ENCODE measurements around the gene TRIM58. TPM values are rescaled to one million over a fixed set of nuclear protein-coding genes. Genes with fewer than 3 reads are reported as not detected.

Gene TRIM58, protein sequence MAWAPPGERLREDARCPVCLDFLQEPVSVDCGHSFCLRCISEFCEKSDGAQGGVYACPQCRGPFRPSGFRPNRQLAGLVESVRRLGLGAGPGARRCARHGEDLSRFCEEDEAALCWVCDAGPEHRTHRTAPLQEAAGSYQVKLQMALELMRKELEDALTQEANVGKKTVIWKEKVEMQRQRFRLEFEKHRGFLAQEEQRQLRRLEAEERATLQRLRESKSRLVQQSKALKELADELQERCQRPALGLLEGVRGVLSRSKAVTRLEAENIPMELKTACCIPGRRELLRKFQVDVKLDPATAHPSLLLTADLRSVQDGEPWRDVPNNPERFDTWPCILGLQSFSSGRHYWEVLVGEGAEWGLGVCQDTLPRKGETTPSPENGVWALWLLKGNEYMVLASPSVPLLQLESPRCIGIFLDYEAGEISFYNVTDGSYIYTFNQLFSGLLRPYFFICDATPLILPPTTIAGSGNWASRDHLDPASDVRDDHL
- under 0.01 TPM in 1 of 2 replicates, not detected in the other for total RNA-seq

DNA sequence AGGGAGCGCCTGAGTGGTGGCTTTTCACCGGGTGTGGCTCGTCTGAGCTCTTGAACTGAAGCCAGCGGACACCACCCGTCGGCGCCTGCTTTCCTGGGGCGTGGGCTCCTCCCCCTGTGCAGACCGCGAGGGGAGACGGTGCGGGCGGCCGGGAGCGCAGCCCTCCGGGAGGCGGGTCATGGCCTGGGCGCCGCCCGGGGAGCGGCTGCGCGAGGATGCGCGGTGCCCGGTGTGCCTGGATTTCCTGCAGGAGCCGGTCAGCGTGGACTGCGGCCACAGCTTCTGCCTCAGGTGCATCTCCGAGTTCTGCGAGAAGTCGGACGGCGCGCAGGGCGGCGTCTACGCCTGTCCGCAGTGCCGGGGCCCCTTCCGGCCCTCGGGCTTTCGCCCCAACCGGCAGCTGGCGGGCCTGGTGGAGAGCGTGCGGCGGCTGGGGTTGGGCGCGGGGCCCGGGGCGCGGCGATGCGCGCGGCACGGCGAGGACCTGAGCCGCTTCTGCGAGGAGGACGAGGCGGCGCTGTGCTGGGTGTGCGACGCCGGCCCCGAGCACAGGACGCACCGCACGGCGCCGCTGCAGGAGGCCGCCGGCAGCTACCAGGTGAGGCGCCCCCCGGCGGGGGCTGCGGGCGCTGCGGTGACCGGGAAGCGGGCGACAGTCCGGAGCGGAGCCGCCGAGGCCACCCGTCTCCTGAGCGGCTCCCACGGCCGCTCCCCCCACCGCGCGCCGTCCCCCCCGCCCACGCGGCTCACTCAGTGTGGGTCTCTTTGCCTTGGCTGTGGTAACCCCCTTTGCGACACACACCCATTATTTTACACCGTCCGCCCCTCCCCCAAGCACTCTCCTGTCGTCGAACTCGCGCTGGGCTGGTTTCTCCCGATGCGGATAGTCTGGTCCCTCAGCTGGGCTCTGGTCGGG lies at the start of gene TRIM58:
TSS of gene TRIM58 (plus strand) at position 119 of the 916 bp plus-strand sequence. CDS start at position 179, 60 bp downstream.

GRCh38 chr1:247824023-247824422 lies 33.0 kb upstream of the TRIM58 start, which contains the start of gene OR14A16:
OR14A16 (minus strand) TSS chr1:247824119; CDS start chr1:247815729, 8,390 bp downstream.

GRCh38 chr1:247841796-247842195 lies 15.2 kb upstream of the TRIM58 start, which contains the start of gene OR11L1:
OR11L1 (minus strand) TSS chr1:247841896; CDS start chr1:247841896, 0 bp downstream.

DNA sequence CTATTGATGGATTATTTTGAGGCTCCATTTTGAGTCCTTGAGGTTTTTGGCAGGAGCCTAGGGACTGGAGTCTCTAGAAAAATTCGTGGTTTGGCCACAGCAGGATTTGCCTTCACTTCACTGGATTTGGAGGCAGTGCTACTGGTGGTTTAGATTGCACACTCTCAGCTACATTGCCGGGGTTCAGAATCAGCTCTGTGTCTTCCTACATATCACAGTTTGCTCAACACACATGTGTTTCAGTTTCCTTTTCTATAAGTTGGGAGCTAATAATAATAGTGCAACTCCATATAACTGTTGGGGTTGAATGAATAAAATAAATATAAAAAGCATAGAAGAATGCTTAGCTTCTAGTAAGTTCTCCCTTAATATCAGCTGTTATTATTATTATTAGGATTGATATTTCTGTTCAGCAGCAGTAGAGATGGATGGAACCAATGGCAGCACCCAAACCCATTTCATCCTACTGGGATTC lies 38.2 kb downstream of the TRIM58 start, which contains the start of gene OR2W3:
TSS of gene OR2W3 (plus strand) at position 425 of the 475 bp plus-strand sequence. CDS start at position 425, 0 bp downstream.

GRCh38 chr1:247919952-247920351 lies 63.0 kb downstream of the TRIM58 start, which contains the start of gene OR2T8:
OR2T8 (plus strand) TSS chr1:247920252; CDS start chr1:247921018, 766 bp downstream.

GRCh38 chr1:247924868-247925267 lies 67.9 kb downstream of the TRIM58 start, which contains the start of gene OR2AJ1:
OR2AJ1 (plus strand) TSS chr1:247924889; CDS start chr1:247933769, 8,880 bp downstream.

Other genes with a start within 250 kb of the TRIM58 start
- gene OR13G1, start 177.4 kb upstream of the TRIM58 start, total RNA-seq = not detected in 2 replicates
- not detected in 2 replicates for gene OR6F1, start 140.5 kb upstream of the TRIM58 start, total RNA-seq
- not detected in 2 replicates for gene OR14K1, start 118.6 kb upstream of the TRIM58 start, total RNA-seq
- gene OR14A2, start 109.0 kb upstream of the TRIM58 start, total RNA-seq = not detected in 2 replicates
- gene OR1C1, start 96.6 kb upstream of the TRIM58 start, total RNA-seq = not detected in 2 replicates
- gene OR14A16, start 33.1 kb upstream of the TRIM58 start, total RNA-seq = not detected in 2 replicates
- gene OR11L1, start 15.3 kb upstream of the TRIM58 start, total RNA-seq = not detected in 2 replicates
- gene OR2W3, start 38.4 kb downstream of the TRIM58 start, total RNA-seq = not detected in 2 replicates
- not detected in 2 replicates for gene OR2T8, start 63.1 kb downstream of the TRIM58 start, total RNA-seq
- gene OR2AJ1, start 67.7 kb downstream of the TRIM58 start, total RNA-seq = not detected in 2 replicates
- gene OR2L8, start 91.7 kb downstream of the TRIM58 start, total RNA-seq = not detected in 2 replicates
- gene OR2AK2, start 108.0 kb downstream of the TRIM58 start, total RNA-seq = not detected in 2 replicates
- not detected in 2 replicates for gene OR2L5, start 156.5 kb downstream of the TRIM58 start, total RNA-seq
- not detected in 2 replicates for gene OR2L2, start 172.9 kb downstream of the TRIM58 start, total RNA-seq
- not detected in 2 replicates for gene OR2L3, start 189.6 kb downstream of the TRIM58 start, total RNA-seq
- gene OR2L13, start 238.0 kb downstream of the TRIM58 start, total RNA-seq = not detected in 2 replicates

Data from nasal cavity respiratory epithelium epithelial cell of viscerocranial mucosa (primary cell).